Thoracic aorta (tissue), 2 donors: ENCODE results near the gene MCL1. TPM values are rescaled to one million over a fixed set of nuclear protein-coding genes. Genes with fewer than 3 reads are reported as not detected.

ENCODE experiments used
- ATAC-seq: fragments of 150-250 bp; one replicate; pipeline ENCODE4 v1.8.0; 2017; ENCODE audit warnings: low read depth; ENCODE audit not compliant: insufficient number of reproducible peaks, low FRiP score
- DNase-seq: peaks from one replicate; pipeline ENCODE4 v3.0.0-alpha.2; 2020; ENCODE audit warnings: low spot score
- H3K27ac ChIP-seq, 2 donors: fragments of 200-600 bp; sonication (generic); 1 replicate in 1 of 2; 2 replicates in 1 of 2; pipeline ENCODE4 v1.5.1; 2016; ENCODE audit warnings: mild to moderate bottlenecking in 2 of 2, moderate library complexity in 2 of 2
- H3K27me3 ChIP-seq: fragments of 200-600 bp; sonication (generic); replicated peaks from 2 replicates; pipeline ENCODE4 v1.6.0; 2016; ENCODE audit warnings: mild to moderate bottlenecking; ENCODE audit not compliant: insufficient read depth
- H3K36me3 ChIP-seq: fragments of 200-600 bp; sonication (generic); one replicate; pipeline ENCODE4 v1.5.1; 2016
- H3K4me1 ChIP-seq, 2 donors: fragments of 200-600 bp; sonication (generic); 1 replicate in 1 of 2; 2 replicates in 1 of 2; pipeline versions ENCODE4 v1.5.1 to v1.6.0; 2016; ENCODE audit warnings: low read depth in 2 of 2, mild to moderate bottlenecking in 1 of 2; ENCODE audit not compliant: control insufficient read depth in 1 of 2
- H3K4me3 ChIP-seq: fragments of 200-600 bp; sonication (generic); 2 replicates; pipeline ENCODE4 v1.5.1; 2016; ENCODE audit warnings: mild to moderate bottlenecking
- H3K9me3 ChIP-seq: fragments of 200-600 bp; sonication (generic); 2 replicates; pipeline ENCODE4 v1.5.1; 2016
- total RNA-seq, 2 donors: library from RNA; depleted of rRNA; stranded (reverse); fragments of >200 nt; gene quantifications; one replicate each; pipeline versions ENCODE4 v1.1.0 to v1.2.3, GENCODE V29; 2016
- TF ChIP-seq, protein P1 (sequence below): fragments of 200-600 bp; sonication (generic); IDR thresholded peaks from one replicate; pipeline ENCODE4 v1.5.1; 2019; ENCODE audit warnings: antibody characterized with exemption

Gene MCL1
- total RNA-seq, 2 donors from 2014 or later: 588 to 607 TPM

GRCh38 chr1:150550222-150551050 lies 29.0 kb downstream of the MCL1 start:
- H3K36me3 ChIP-seq: no peaks in the 10 kb centered on the region
- no peaks in the 10 kb centered on the region for H3K27me3 ChIP-seq
- no peaks in the 10 kb centered on the region for H3K9me3 ChIP-seq
- peaks cover 31 to 53% of the 10 kb centered on the region in 2 donors for H3K4me1 ChIP-seq
- TF ChIP-seq, protein P1, sequence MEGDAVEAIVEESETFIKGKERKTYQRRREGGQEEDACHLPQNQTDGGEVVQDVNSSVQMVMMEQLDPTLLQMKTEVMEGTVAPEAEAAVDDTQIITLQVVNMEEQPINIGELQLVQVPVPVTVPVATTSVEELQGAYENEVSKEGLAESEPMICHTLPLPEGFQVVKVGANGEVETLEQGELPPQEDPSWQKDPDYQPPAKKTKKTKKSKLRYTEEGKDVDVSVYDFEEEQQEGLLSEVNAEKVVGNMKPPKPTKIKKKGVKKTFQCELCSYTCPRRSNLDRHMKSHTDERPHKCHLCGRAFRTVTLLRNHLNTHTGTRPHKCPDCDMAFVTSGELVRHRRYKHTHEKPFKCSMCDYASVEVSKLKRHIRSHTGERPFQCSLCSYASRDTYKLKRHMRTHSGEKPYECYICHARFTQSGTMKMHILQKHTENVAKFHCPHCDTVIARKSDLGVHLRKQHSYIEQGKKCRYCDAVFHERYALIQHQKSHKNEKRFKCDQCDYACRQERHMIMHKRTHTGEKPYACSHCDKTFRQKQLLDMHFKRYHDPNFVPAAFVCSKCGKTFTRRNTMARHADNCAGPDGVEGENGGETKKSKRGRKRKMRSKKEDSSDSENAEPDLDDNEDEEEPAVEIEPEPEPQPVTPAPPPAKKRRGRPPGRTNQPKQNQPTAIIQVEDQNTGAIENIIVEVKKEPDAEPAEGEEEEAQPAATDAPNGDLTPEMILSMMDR: no peak
- ATAC-seq (no peak), DNase-seq (no peak)
- peak overlapping the region; percentile 79 to 88 for H3K27ac ChIP-seq
- peak overlapping the region; percentile 83 for H3K4me3 ChIP-seq

DNA sequence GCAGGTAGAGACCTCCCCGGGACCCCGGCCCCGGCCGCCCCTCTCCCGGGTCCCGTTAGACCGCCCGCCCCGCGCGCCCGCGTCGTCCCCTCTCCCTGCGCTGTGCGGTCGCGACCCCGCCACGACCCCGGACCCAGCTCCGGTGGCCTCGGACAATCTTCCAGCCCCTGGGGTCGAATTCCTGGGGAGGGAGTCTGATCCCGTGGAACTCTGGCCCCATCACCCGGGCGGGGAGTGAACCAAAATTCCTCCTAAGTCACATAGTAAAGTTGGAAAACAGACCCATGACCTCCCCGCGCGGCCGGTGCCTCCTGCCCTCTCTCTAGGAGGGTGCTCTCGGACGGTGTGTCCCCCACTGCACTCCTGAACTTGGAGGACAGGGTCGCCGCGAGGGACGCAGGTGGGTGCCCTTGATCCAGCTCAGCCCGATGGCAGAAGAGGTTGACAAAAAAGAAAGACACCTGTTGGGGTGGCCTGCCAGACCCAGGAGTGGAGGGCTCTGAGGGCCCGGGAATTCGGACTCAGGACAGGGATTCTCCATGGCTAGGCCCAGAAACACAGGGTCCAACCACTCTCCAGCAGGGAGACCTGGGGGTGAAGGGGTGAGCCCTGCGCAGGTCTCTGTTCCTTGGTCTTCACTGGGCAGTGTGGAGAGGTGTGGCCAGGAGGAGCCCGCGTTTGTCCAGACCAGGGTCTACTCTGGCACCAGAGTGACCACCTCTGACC lies 29.8 kb downstream of the MCL1 start:
- H3K4me1 ChIP-seq: peaks cover 31 to 53% of the 10 kb centered on the region in 2 donors
- H3K4me3 ChIP-seq: peak overlapping the region; percentile 83
- DNase-seq: no peak
- H3K9me3 ChIP-seq: no peaks in the 10 kb centered on the region
- no peaks in the 10 kb centered on the region for H3K27me3 ChIP-seq
- peak overlapping the region; percentile 79 to 88 for H3K27ac ChIP-seq
- no peaks in the 10 kb centered on the region for H3K36me3 ChIP-seq
- TF ChIP-seq, protein P1: no peak
- peak; percentile 2 for ATAC-seq

DNA sequence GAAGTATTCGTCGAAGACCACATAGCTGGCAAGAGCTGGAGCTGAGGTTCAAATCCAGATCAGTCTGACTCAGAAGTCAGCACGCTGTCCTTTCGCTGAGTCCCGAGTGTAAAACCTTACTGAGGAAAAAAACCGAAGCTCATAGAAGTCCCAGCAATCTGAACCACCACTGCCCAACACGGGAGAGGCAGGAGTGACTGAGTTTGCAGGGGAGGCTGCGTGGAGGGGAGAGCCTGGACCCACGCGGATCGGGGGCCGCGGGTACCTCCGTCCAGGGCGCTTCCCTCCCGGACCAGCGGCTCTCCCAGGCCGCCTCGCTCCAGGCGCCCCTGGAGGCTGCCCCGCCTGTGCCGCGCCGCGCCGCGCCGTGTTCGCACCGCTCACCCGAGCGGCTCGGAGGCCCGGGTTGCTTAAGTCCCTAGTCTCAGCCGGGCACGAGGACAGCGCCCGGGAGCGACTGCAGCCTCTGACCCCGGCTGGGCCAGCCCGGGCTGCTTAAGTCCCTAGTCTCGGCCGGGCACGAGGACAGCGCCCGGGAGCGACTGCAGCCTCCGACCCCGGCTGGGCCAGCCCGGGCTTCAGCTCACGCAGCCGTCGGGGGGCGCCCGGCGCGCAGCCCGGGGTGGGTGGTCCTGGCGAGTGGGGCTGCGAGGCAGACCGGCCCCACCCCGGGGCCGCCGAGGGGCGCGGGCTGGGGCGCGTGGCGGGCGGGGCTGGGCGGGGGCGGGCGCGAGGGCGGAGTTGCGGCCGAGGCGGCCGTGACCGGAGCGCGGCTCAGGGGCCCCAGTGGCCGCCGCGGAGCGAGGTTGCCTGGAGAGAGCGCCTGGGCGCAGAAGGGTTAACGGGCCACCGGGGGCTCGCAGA lies 30.5 kb downstream of the MCL1 start, which contains the start of gene ADAMTSL4:
TSS of gene ADAMTSL4 (plus strand) at position 777 of the 864 bp plus-strand sequence. CDS start 2,881 bp downstream, outside the sequence.
- H3K27ac ChIP-seq: peak within 1 kb of the TSS; percentile 79 to 88
- no peaks in the 10 kb centered on the region for H3K36me3 ChIP-seq
- H3K4me1 ChIP-seq: peaks cover 28 to 46% of the 10 kb centered on the region in 2 donors
- H3K27me3 ChIP-seq: no peaks in the 10 kb centered on the region
- TF ChIP-seq, protein P1: peak; percentile 27
- no peaks in the 10 kb centered on the region for H3K9me3 ChIP-seq
- peak; percentile 25 for ATAC-seq
- H3K4me3 ChIP-seq: peak within 1 kb of the TSS; percentile 83
- DNase-seq: no peak

GRCh38 chr1:150548324-150548631 lies 31.1 kb downstream of the MCL1 start:
- H3K36me3 ChIP-seq: no peaks in the 10 kb centered on the region
- H3K9me3 ChIP-seq: no peaks in the 10 kb centered on the region
- H3K27ac ChIP-seq: peak overlapping the region; percentile 79 to 88
- TF ChIP-seq, protein P1: no peak
- H3K27me3 ChIP-seq: no peaks in the 10 kb centered on the region
- no peak for DNase-seq
- peak overlapping the region; percentile 83 for H3K4me3 ChIP-seq
- H3K4me1 ChIP-seq: peaks cover 24 to 40% of the 10 kb centered on the region in 2 donors
- ATAC-seq: no peak
